NCI-H446 treated with DMSO at 0.1 percent for 48 hours (cell line): Measurements from ENCODE around the gene GTF3C2.

Experiments used
- DNase-seq: peaks from one replicate; lab custom pipeline; 2025; lab: John Stamatoyannopoulos, UW

The GTF3C2 gene

GRCh38 chr2:27356382-27357181 lies at the start of gene GTF3C2:
GTF3C2 (minus strand) TSS chr2:27356764; CDS start chr2:27343554, 13,210 bp downstream.
- DNase-seq = peak; percentile 96

GRCh38 chr2:27400348-27401135 lies 44.0 kb upstream of the GTF3C2 start:
- DNase-seq = no peak

GRCh38 chr2:27398962-27399361 lies 42.4 kb upstream of the GTF3C2 start:
- no peak for DNase-seq

- DNase-seq = no peak
Measured at GRCh38 chr2:27393225-27393624, 36.7 kb upstream of the GTF3C2 start.

GRCh38 chr2:27390822-27391679 lies 34.5 kb upstream of the GTF3C2 start:
- DNase-seq = no peak

- DNase-seq = no peak
Measured at GRCh38 chr2:27381577-27382181, 25.1 kb upstream of the GTF3C2 start.

- DNase-seq = peak; percentile 95
Measured at GRCh38 chr2:27380626-27381545, 24.3 kb upstream of the GTF3C2 start, which contains the start of gene ZNF513. ZNF513 (minus strand) TSS chr2:27380734; CDS start chr2:27380526, 208 bp downstream.

- DNase-seq = no peak
Measured at GRCh38 chr2:27379836-27380625, 23.5 kb upstream of the GTF3C2 start.

GRCh38 chr2:27379383-27379835 lies 22.8 kb upstream of the GTF3C2 start:
- DNase-seq = no peak

- DNase-seq = no peak
Measured at GRCh38 chr2:27378809-27379290, 22.3 kb upstream of the GTF3C2 start.

GRCh38 chr2:27378096-27378808 lies 21.7 kb upstream of the GTF3C2 start:
- DNase-seq = no peak

- DNase-seq = no peak
Measured at GRCh38 chr2:27377618-27378095, 21.1 kb upstream of the GTF3C2 start.

GRCh38 chr2:27376866-27377617 lies 20.5 kb upstream of the GTF3C2 start:
- no peak for DNase-seq

- no peak for DNase-seq
Measured at GRCh38 chr2:27376151-27376865, 19.7 kb upstream of the GTF3C2 start.

GRCh38 chr2:27375513-27376099 lies 19.0 kb upstream of the GTF3C2 start:
- DNase-seq = no peak

GRCh38 chr2:27373567-27373966 lies 17.0 kb upstream of the GTF3C2 start:
- no peak for DNase-seq

- no peak for DNase-seq
Measured at GRCh38 chr2:27372937-27373336, 16.4 kb upstream of the GTF3C2 start.
